ENCODE results near the gene PGAP3.

Gene PGAP3

DNA sequence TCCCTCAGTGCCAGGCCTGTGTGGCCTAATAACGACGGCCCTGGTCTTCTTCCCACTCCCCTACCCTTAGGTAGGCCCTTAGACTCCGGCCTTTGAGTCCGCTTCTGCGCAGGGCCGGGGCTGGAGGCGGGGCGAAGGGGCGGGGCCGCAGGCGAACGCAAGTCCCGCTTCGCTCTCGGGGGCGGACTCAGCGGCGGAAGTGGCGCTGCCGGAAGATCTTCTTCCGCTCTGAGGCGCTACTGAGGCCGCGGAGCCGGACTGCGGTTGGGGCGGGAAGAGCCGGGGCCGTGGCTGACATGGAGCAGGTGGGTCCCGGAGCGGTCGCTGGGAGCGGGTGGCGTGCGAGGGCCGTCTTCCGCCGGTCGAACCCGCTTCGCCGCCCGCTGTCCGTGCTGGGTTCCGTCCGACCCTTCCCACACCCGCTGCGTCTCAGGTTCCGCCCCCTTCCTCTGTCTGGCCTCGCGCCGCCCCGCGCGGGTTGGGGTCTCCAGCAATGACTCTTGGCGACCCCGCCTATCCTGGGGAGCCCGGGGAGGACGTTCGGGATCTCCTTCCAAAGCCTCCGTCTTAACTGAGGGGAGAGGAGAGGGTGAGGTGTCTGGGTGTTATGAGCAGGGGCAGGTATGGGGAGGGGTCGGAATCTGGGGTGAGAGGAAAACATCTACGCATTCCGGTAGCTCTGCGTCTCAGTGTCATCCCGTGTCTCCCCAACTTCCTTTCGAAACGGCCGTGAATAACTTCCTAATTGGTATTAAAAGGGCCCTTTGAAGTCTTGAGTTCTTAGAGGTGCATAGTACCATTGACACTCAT, 50.7 kb downstream of the PGAP3 start, which contains the start of gene STARD3 (continued):
- TF ChIP-seq, protein P1, sequence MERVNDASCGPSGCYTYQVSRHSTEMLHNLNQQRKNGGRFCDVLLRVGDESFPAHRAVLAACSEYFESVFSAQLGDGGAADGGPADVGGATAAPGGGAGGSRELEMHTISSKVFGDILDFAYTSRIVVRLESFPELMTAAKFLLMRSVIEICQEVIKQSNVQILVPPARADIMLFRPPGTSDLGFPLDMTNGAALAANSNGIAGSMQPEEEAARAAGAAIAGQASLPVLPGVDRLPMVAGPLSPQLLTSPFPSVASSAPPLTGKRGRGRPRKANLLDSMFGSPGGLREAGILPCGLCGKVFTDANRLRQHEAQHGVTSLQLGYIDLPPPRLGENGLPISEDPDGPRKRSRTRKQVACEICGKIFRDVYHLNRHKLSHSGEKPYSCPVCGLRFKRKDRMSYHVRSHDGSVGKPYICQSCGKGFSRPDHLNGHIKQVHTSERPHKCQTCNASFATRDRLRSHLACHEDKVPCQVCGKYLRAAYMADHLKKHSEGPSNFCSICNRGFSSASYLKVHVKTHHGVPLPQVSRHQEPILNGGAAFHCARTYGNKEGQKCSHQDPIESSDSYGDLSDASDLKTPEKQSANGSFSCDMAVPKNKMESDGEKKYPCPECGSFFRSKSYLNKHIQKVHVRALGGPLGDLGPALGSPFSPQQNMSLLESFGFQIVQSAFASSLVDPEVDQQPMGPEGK (tag by site-specific recombination; IDR thresholded peaks at IDR 0.05): peak; percentile 85
- TF ChIP-seq ZFP41 (tag by site-specific recombination; IDR thresholded peaks at IDR 0.05; ENCODE audit: borderline replicate concordance) (no peak), KLF7 (tag by site-specific recombination; IDR thresholded peaks at IDR 0.05; ENCODE audit: borderline replicate concordance) (peak; percentile 85), ZNF654 (tag by site-specific recombination; IDR thresholded peaks at IDR 0.05; ENCODE audit: low read depth) (no peak), ZNF560 (tag by site-specific recombination; IDR thresholded peaks at IDR 0.05; ENCODE audit: borderline replicate concordance) (no peak), YY2 (tag by site-specific recombination; IDR thresholded peaks at IDR 0.05) (peak; percentile 70; the same call in 1 of the 2 replicates), ZNF837 (tag by site-specific recombination; IDR thresholded peaks at IDR 0.05) (no peak), ZNF544 (tag by site-specific recombination; IDR thresholded peaks at IDR 0.05) (no peak), BCL11B (tag by site-specific recombination; IDR thresholded peaks at IDR 0.05; ENCODE audit: low read depth) (no peak), ZNF626 (tag by site-specific recombination; IDR thresholded peaks at IDR 0.05) (no peak), ZNF701 (tag by site-specific recombination; IDR thresholded peaks at IDR 0.05) (no peak), FEZF1 (tag by site-specific recombination; IDR thresholded peaks at IDR 0.05) (no peak), ZBTB17 (tag by site-specific recombination; IDR thresholded peaks at IDR 0.05) (peak; percentile 56; the same call in 1 of the 2 replicates), ZNF677 (tag by site-specific recombination; IDR thresholded peaks at IDR 0.05) (no peak), ZSCAN23 (tag by site-specific recombination; IDR thresholded peaks at IDR 0.05) (no peak), ZSCAN16 (tag by site-specific recombination; IDR thresholded peaks at IDR 0.05) (no peak)
- TF ChIP-seq, protein P2, sequence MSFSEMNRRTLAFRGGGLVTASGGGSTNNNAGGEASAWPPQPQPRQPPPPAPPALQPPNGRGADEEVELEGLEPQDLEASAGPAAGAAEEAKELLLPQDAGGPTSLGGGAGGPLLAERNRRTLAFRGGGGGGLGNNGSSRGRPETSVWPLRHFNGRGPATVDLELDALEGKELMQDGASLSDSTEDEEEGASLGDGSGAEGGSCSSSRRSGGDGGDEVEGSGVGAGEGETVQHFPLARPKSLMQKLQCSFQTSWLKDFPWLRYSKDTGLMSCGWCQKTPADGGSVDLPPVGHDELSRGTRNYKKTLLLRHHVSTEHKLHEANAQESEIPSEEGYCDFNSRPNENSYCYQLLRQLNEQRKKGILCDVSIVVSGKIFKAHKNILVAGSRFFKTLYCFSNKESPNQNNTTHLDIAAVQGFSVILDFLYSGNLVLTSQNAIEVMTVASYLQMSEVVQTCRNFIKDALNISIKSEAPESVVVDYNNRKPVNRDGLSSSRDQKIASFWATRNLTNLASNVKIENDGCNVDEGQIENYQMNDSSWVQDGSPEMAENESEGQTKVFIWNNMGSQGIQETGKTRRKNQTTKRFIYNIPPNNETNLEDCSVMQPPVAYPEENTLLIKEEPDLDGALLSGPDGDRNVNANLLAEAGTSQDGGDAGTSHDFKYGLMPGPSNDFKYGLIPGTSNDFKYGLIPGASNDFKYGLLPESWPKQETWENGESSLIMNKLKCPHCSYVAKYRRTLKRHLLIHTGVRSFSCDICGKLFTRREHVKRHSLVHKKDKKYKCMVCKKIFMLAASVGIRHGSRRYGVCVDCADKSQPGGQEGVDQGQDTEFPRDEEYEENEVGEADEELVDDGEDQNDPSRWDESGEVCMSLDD (tag by site-specific recombination; IDR thresholded peaks at IDR 0.05): peak; percentile 68; the same call in 1 of the 2 replicates
- TF ChIP-seq, protein P3, sequence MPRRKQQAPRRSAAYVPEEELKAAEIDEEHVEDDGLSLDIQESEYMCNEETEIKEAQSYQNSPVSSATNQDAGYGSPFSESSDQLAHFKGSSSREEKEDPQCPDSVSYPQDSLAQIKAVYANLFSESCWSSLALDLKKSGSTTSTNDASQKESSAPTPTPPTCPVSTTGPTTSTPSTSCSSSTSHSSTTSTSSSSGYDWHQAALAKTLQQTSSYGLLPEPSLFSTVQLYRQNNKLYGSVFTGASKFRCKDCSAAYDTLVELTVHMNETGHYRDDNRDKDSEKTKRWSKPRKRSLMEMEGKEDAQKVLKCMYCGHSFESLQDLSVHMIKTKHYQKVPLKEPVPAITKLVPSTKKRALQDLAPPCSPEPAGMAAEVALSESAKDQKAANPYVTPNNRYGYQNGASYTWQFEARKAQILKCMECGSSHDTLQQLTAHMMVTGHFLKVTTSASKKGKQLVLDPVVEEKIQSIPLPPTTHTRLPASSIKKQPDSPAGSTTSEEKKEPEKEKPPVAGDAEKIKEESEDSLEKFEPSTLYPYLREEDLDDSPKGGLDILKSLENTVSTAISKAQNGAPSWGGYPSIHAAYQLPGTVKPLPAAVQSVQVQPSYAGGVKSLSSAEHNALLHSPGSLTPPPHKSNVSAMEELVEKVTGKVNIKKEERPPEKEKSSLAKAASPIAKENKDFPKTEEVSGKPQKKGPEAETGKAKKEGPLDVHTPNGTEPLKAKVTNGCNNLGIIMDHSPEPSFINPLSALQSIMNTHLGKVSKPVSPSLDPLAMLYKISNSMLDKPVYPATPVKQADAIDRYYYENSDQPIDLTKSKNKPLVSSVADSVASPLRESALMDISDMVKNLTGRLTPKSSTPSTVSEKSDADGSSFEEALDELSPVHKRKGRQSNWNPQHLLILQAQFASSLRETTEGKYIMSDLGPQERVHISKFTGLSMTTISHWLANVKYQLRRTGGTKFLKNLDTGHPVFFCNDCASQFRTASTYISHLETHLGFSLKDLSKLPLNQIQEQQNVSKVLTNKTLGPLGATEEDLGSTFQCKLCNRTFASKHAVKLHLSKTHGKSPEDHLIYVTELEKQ (tag by site-specific recombination; IDR thresholded peaks at IDR 0.05; ENCODE audit: borderline replicate concordance): no peak
- TF ChIP-seq, protein P4, sequence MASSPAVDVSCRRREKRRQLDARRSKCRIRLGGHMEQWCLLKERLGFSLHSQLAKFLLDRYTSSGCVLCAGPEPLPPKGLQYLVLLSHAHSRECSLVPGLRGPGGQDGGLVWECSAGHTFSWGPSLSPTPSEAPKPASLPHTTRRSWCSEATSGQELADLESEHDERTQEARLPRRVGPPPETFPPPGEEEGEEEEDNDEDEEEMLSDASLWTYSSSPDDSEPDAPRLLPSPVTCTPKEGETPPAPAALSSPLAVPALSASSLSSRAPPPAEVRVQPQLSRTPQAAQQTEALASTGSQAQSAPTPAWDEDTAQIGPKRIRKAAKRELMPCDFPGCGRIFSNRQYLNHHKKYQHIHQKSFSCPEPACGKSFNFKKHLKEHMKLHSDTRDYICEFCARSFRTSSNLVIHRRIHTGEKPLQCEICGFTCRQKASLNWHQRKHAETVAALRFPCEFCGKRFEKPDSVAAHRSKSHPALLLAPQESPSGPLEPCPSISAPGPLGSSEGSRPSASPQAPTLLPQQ (tag by site-specific recombination; IDR thresholded peaks at IDR 0.05): peak; percentile 95
- TF ChIP-seq, protein P5, sequence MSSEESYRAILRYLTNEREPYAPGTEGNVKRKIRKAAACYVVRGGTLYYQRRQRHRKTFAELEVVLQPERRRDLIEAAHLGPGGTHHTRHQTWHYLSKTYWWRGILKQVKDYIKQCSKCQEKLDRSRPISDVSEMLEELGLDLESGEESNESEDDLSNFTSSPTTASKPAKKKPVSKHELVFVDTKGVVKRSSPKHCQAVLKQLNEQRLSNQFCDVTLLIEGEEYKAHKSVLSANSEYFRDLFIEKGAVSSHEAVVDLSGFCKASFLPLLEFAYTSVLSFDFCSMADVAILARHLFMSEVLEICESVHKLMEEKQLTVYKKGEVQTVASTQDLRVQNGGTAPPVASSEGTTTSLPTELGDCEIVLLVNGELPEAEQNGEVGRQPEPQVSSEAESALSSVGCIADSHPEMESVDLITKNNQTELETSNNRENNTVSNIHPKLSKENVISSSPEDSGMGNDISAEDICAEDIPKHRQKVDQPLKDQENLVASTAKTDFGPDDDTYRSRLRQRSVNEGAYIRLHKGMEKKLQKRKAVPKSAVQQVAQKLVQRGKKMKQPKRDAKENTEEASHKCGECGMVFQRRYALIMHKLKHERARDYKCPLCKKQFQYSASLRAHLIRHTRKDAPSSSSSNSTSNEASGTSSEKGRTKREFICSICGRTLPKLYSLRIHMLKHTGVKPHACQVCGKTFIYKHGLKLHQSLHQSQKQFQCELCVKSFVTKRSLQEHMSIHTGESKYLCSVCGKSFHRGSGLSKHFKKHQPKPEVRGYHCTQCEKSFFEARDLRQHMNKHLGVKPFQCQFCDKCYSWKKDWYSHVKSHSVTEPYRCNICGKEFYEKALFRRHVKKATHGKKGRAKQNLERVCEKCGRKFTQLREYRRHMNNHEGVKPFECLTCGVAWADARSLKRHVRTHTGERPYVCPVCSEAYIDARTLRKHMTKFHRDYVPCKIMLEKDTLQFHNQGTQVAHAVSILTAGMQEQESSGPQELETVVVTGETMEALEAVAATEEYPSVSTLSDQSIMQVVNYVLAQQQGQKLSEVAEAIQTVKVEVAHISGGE (tag by site-specific recombination; conservative IDR thresholded peaks at IDR 0.05; ENCODE audit: low read depth): peak; percentile 99
- TF ChIP-seq, protein P6, sequence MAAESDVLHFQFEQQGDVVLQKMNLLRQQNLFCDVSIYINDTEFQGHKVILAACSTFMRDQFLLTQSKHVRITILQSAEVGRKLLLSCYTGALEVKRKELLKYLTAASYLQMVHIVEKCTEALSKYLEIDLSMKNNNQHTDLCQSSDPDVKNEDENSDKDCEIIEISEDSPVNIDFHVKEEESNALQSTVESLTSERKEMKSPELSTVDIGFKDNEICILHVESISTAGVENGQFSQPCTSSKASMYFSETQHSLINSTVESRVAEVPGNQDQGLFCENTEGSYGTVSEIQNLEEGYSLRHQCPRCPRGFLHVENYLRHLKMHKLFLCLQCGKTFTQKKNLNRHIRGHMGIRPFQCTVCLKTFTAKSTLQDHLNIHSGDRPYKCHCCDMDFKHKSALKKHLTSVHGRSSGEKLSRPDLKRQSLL (tag by site-specific recombination; IDR thresholded peaks at IDR 0.05): peak; percentile 83

All from HEK293 (cell line).